Neural cell (in vitro differentiated cells): ENCODE data around the gene OR51B6.

Source experiments
- CTCF ChIP-seq: fragments of 450-650 bp; IDR thresholded peaks from 2 replicates; pipeline ENCODE4 v1.5.1; 2014; ENCODE audit warnings: antibody characterized with exemption, mild to moderate bottlenecking, moderate library complexity; ENCODE audit not compliant: poor library complexity, severe bottlenecking
- EP300 ChIP-seq: fragments of 450-650 bp; conservative IDR thresholded peaks from 2 replicates; pipeline ENCODE4 v1.6.1; 2014; ENCODE audit warnings: antibody characterized with exemption, mild to moderate bottlenecking, moderate library complexity; ENCODE audit not compliant: poor library complexity, severe bottlenecking
- EZH2 ChIP-seq: fragments of 200-600, 300-800 bp; shearing (Covaris generic), sonication (generic); IDR thresholded peaks from 2 replicates; pipeline ENCODE4 v1.6.1; 2014; ENCODE audit warnings: antibody characterized with exemption, low read length, borderline replicate concordance, mild to moderate bottlenecking; ENCODE audit not compliant: insufficient read depth, poor library complexity, severe bottlenecking
- MXI1 ChIP-seq: fragments of 450-650 bp; conservative IDR thresholded peaks from 2 replicates; pipeline ENCODE4 v1.6.1; 2014; ENCODE audit warnings: antibody characterized with exemption, mild to moderate bottlenecking; ENCODE audit not compliant: poor library complexity, severe bottlenecking
- POLR2AphosphoS5 ChIP-seq: IDR thresholded peaks from 2 replicates; pipeline ENCODE4 v1.6.1; 2012
- RAD21 ChIP-seq: fragments of 450-650 bp; conservative IDR thresholded peaks from 2 replicates; pipeline ENCODE4 v1.6.1; 2014; ENCODE audit warnings: antibody characterized with exemption, mild to moderate bottlenecking, moderate library complexity
- REST ChIP-seq: IDR thresholded peaks from 2 replicates; pipeline ENCODE4 v1.6.1; 2012; ENCODE audit warnings: borderline replicate concordance
- SMC3 ChIP-seq: fragments of 450-650 bp; conservative IDR thresholded peaks from 2 replicates; pipeline ENCODE4 v1.6.1; 2014; ENCODE audit warnings: antibody characterized with exemption, mild to moderate bottlenecking, moderate library complexity; ENCODE audit not compliant: poor library complexity
- TAF1 ChIP-seq: IDR thresholded peaks from 2 replicates; pipeline ENCODE4 v1.6.1; 2012; ENCODE audit warnings: low read depth

- TF ChIP-seq CTCF (no peak), POLR2AphosphoS5 (no peak), EZH2 (no peak), REST (no peak), RAD21 (no peak), EP300 (no peak), TAF1 (no peak), SMC3 (no peak), MXI1 (no peak)
These were observed at the start of gene OR51B6 for GRCh38 chr11:5351208-5351607.
